Measurements from ENCODE around the gene DUSP8.
"Not testable (repeated sequence)": the region's sequence is repeated elsewhere in the genome, so short reads cannot be mapped to it uniquely, and the experiment has no call there.

Gene DUSP8

GRCh38 chr11:1598816-1599215 is 26.7 kb upstream of the DUSP8 start:
- H2AK5ac ChIP-seq (ENCODE audit: low read depth, low read length) = no peak overlapping the region
- no peak overlapping the region for H4K8ac ChIP-seq (ENCODE audit: low read depth, low read length)
- H2BK120ac ChIP-seq (ENCODE audit: low read depth, low read length) = no peak overlapping the region
- H3K79me1 ChIP-seq (ENCODE audit: low read depth, low read length) = no peaks in the 10 kb centered on the region
- DNase-seq (ENCODE audit: low spot score) = no peak
- no peak overlapping the region for H2BK12ac ChIP-seq (ENCODE audit: low read length)
- no peak overlapping the region for H3K4me3 ChIP-seq (ENCODE audit: low read length in 2 of 2)
- no peak overlapping the region for H3K9ac ChIP-seq (ENCODE audit: low read depth, low read length, poor library complexity)
- no peak overlapping the region for H3K18ac ChIP-seq (ENCODE audit: low read length)
- no peak overlapping the region for H2BK5ac ChIP-seq (ENCODE audit: low read length)
- no peak overlapping the region for H3K27ac ChIP-seq (replicated peaks; ENCODE audit: low read length)
- no peaks in the 10 kb centered on the region for H3K9me3 ChIP-seq (replicated peaks in 1 of 2; ENCODE audit: control insufficient read depth in 2 of 2, insufficient read depth in 1 of 2, low read depth in 1 of 2, low read length in 2 of 2)
- no peak overlapping the region for H3K14ac ChIP-seq (ENCODE audit: low read length)
- H3K4ac ChIP-seq (ENCODE audit: low read length) = no peak overlapping the region
- H3K36me3 ChIP-seq (replicated peaks in 1 of 2; ENCODE audit: control insufficient read depth in 2 of 2, insufficient read depth in 2 of 2, low read length in 2 of 2) = no peaks in the 10 kb centered on the region
- no peak overlapping the region for H3K4me2 ChIP-seq (ENCODE audit: insufficient read depth, low read length, poor library complexity, severe bottlenecking)
- H3K4me1 ChIP-seq (ENCODE audit: control insufficient read depth in 2 of 2, insufficient read depth in 1 of 2, low read depth in 1 of 2, low read length in 2 of 2) = no peaks in the 10 kb centered on the region
- H2AFZ ChIP-seq (ENCODE audit: low read length) = no peak overlapping the region
- no peak overlapping the region for H4K91ac ChIP-seq (ENCODE audit: low read depth, low read length, poor library complexity)
- no peak overlapping the region for H3K23ac ChIP-seq (ENCODE audit: low read depth, low read length, poor library complexity)
- peaks cover 0 to 22% (median 11%) of the 10 kb centered on the region in 3 experiments for H3K27me3 ChIP-seq (ENCODE audit: control insufficient read depth in 3 of 3, insufficient read depth in 3 of 3, low read depth in 1 of 3, low read length in 3 of 3)
- no CpG with 5 or more reads among the region's 6 CpGs for WGBS, 2 donors (ENCODE audit: extremely low coverage in 2 of 2, insufficient read length in 2 of 2, insufficient replicate concordance in 1 of 2)
- no peak overlapping the region for H2BK15ac ChIP-seq (ENCODE audit: low read length)

GRCh38 chr11:1598406-1598805 is 26.3 kb upstream of the DUSP8 start:
- not testable (repeated sequence) for H2AK5ac ChIP-seq (ENCODE audit: low read depth, low read length); H3K4me3 ChIP-seq (ENCODE audit: low read length in 2 of 2); H3K18ac ChIP-seq (ENCODE audit: low read length); H3K23ac ChIP-seq (ENCODE audit: low read depth, low read length, poor library complexity); H3K9ac ChIP-seq (ENCODE audit: low read depth, low read length, poor library complexity); H2BK15ac ChIP-seq (ENCODE audit: low read length); H2BK5ac ChIP-seq (ENCODE audit: low read length); H2BK12ac ChIP-seq (ENCODE audit: low read length); H2AFZ ChIP-seq (ENCODE audit: low read length); H3K27ac ChIP-seq (replicated peaks; ENCODE audit: low read length); H3K36me3 ChIP-seq (replicated peaks in 1 of 2; ENCODE audit: control insufficient read depth in 2 of 2, insufficient read depth in 2 of 2, low read length in 2 of 2); H2BK120ac ChIP-seq (ENCODE audit: low read depth, low read length); H3K4me1 ChIP-seq (ENCODE audit: control insufficient read depth in 2 of 2, insufficient read depth in 1 of 2, low read depth in 1 of 2, low read length in 2 of 2); H4K8ac ChIP-seq (ENCODE audit: low read depth, low read length); DNase-seq (ENCODE audit: low spot score); H3K4me2 ChIP-seq (ENCODE audit: insufficient read depth, low read length, poor library complexity, severe bottlenecking); H4K91ac ChIP-seq (ENCODE audit: low read depth, low read length, poor library complexity); H3K4ac ChIP-seq (ENCODE audit: low read length); H3K9me3 ChIP-seq (replicated peaks in 1 of 2; ENCODE audit: control insufficient read depth in 2 of 2, insufficient read depth in 1 of 2, low read depth in 1 of 2, low read length in 2 of 2); H3K14ac ChIP-seq (ENCODE audit: low read length); H3K79me1 ChIP-seq (ENCODE audit: low read depth, low read length)
- H3K27me3 ChIP-seq (ENCODE audit: control insufficient read depth in 3 of 3, insufficient read depth in 3 of 3, low read depth in 1 of 3, low read length in 3 of 3) = peaks cover 0 to 22% (median 11%) of the 10 kb centered on the region in 3 experiments
- no CpG with 5 or more reads among the region's 3 CpGs for WGBS, 2 donors (ENCODE audit: extremely low coverage in 2 of 2, insufficient read length in 2 of 2, insufficient replicate concordance in 1 of 2)

- H4K8ac ChIP-seq (ENCODE audit: low read depth, low read length) = peak within 1 kb of the TSS; percentile 43
- H3K9me3 ChIP-seq (replicated peaks in 1 of 2; ENCODE audit: control insufficient read depth in 2 of 2, insufficient read depth in 1 of 2, low read depth in 1 of 2, low read length in 2 of 2) = no peaks in the 10 kb centered on the region
- no peak for DNase-seq (ENCODE audit: low spot score)
- H2BK5ac ChIP-seq (ENCODE audit: low read length) = no peak within 1 kb of the TSS
- H4K91ac ChIP-seq (ENCODE audit: low read depth, low read length, poor library complexity) = no peak within 1 kb of the TSS
- H3K27ac ChIP-seq (replicated peaks; ENCODE audit: low read length) = no peak within 1 kb of the TSS
- H2AFZ ChIP-seq (ENCODE audit: low read length) = no peak within 1 kb of the TSS
- H3K27me3 ChIP-seq (ENCODE audit: control insufficient read depth in 3 of 3, insufficient read depth in 3 of 3, low read depth in 1 of 3, low read length in 3 of 3) = peaks cover 0 to 22% (median 11%) of the 10 kb centered on the region in 3 experiments
- no peaks in the 10 kb centered on the region for H3K4me1 ChIP-seq (ENCODE audit: control insufficient read depth in 2 of 2, insufficient read depth in 1 of 2, low read depth in 1 of 2, low read length in 2 of 2)
- no peak within 1 kb of the TSS for H2BK120ac ChIP-seq (ENCODE audit: low read depth, low read length)
- peak within 1 kb of the TSS; percentile 60 for H3K9ac ChIP-seq (ENCODE audit: low read depth, low read length, poor library complexity)
- no peak within 1 kb of the TSS for H2BK12ac ChIP-seq (ENCODE audit: low read length)
- peak within 1 kb of the TSS; percentile 65 for H3K23ac ChIP-seq (ENCODE audit: low read depth, low read length, poor library complexity)
- H2BK15ac ChIP-seq (ENCODE audit: low read length) = no peak within 1 kb of the TSS
- no CpG with 5 or more reads among the region's 4 CpGs for WGBS, 2 donors (ENCODE audit: extremely low coverage in 2 of 2, insufficient read length in 2 of 2, insufficient replicate concordance in 1 of 2)
- H3K79me1 ChIP-seq (ENCODE audit: low read depth, low read length) = no peaks in the 10 kb centered on the region
- no peak within 1 kb of the TSS for H2AK5ac ChIP-seq (ENCODE audit: low read depth, low read length)
- H3K4me2 ChIP-seq (ENCODE audit: insufficient read depth, low read length, poor library complexity, severe bottlenecking) = no peak within 1 kb of the TSS
- H3K18ac ChIP-seq (ENCODE audit: low read length) = no peak within 1 kb of the TSS
- no peak within 1 kb of the TSS for H3K4ac ChIP-seq (ENCODE audit: low read length)
- no peaks in the 10 kb centered on the region for H3K36me3 ChIP-seq (replicated peaks in 1 of 2; ENCODE audit: control insufficient read depth in 2 of 2, insufficient read depth in 2 of 2, low read length in 2 of 2)
- no peak within 1 kb of the TSS for H3K14ac ChIP-seq (ENCODE audit: low read length)
- H3K4me3 ChIP-seq (ENCODE audit: low read length in 2 of 2) = no peak within 1 kb of the TSS
Observed at GRCh38 chr11:1597994-1598380, 25.9 kb upstream of the DUSP8 start, which contains the start of gene KRTAP5-2. Gene KRTAP5-2, minus strand, starts transcription at chr11:1598294. Its CDS starts 44 bp downstream, at chr11:1598250.

GRCh38 chr11:1597331-1597993 is 25.4 kb upstream of the DUSP8 start:
- no peak for DNase-seq (ENCODE audit: low spot score)

More at GRCh38 chr11:1597331-1597993, 25.4 kb upstream of the DUSP8 start:
- Histone ChIP-seq H4K8ac (ENCODE audit: low read depth, low read length) (peak overlapping the region; percentile 43), H4K91ac (ENCODE audit: low read depth, low read length, poor library complexity) (no peak overlapping the region), H3K9me3 (replicated peaks in 1 of 2; ENCODE audit: control insufficient read depth in 2 of 2, insufficient read depth in 1 of 2, low read depth in 1 of 2, low read length in 2 of 2) (no peaks in the 10 kb centered on the region), H3K9ac (ENCODE audit: low read depth, low read length, poor library complexity) (peak overlapping the region; percentile 60), H3K4me2 (ENCODE audit: insufficient read depth, low read length, poor library complexity, severe bottlenecking) (no peak overlapping the region), H3K4ac (ENCODE audit: low read length) (no peak overlapping the region), H3K4me3 (ENCODE audit: low read length in 2 of 2) (no peak overlapping the region), H3K27ac (replicated peaks; ENCODE audit: low read length) (no peak overlapping the region), H3K18ac (ENCODE audit: low read length) (no peak overlapping the region), H2AK5ac (ENCODE audit: low read depth, low read length) (no peak overlapping the region), H3K79me1 (ENCODE audit: low read depth, low read length) (no peaks in the 10 kb centered on the region), H2BK15ac (ENCODE audit: low read length) (no peak overlapping the region), H3K14ac (ENCODE audit: low read length) (no peak overlapping the region), H2AFZ (ENCODE audit: low read length) (no peak overlapping the region), H2BK12ac (ENCODE audit: low read length) (no peak overlapping the region), H3K36me3 (replicated peaks in 1 of 2; ENCODE audit: control insufficient read depth in 2 of 2, insufficient read depth in 2 of 2, low read length in 2 of 2) (no peaks in the 10 kb centered on the region), H2BK120ac (ENCODE audit: low read depth, low read length) (no peak overlapping the region), H3K27me3 (ENCODE audit: control insufficient read depth in 3 of 3, insufficient read depth in 3 of 3, low read depth in 1 of 3, low read length in 3 of 3) (peaks cover 0 to 25% (median 11%) of the 10 kb centered on the region in 3 experiments), H2BK5ac (ENCODE audit: low read length) (no peak overlapping the region), H3K23ac (ENCODE audit: low read depth, low read length, poor library complexity) (peak overlapping the region; percentile 65), H3K4me1 (ENCODE audit: control insufficient read depth in 2 of 2, insufficient read depth in 1 of 2, low read depth in 1 of 2, low read length in 2 of 2) (no peaks in the 10 kb centered on the region)
- no CpG with 5 or more reads among the region's 10 CpGs for WGBS, 2 donors (ENCODE audit: extremely low coverage in 2 of 2, insufficient read length in 2 of 2, insufficient replicate concordance in 1 of 2)
